ENCODE data around the gene CGNL1.

Gene CGNL1

GRCh38 chr15:57496594-57496945, 120.3 kb downstream of the CGNL1 start:
- no peak overlapping the region for H3K4me3 ChIP-seq (ENCODE audit: low read depth, low read length)
- TF ChIP-seq CTCF (conservative IDR thresholded peaks at IDR 0.05; ENCODE audit: low read depth, low read length), result no peak

GRCh38 chr15:57496946-57497869, 120.9 kb downstream of the CGNL1 start:
- no peak for TF ChIP-seq CTCF (conservative IDR thresholded peaks at IDR 0.05; ENCODE audit: low read depth, low read length)
- no peak overlapping the region for H3K4me3 ChIP-seq (ENCODE audit: low read depth, low read length)

More at GRCh38 chr15:57496594-57496945, 120.3 kb downstream of the CGNL1 start:
- DNase-seq (ENCODE audit: low read depth), result no peak

GRCh38 chr15:57500256-57500655, 124.0 kb downstream of the CGNL1 start:
- no peak overlapping the region for H3K4me3 ChIP-seq (ENCODE audit: low read depth, low read length)
- TF ChIP-seq CTCF (conservative IDR thresholded peaks at IDR 0.05; ENCODE audit: low read depth, low read length), result no peak
- DNase-seq (ENCODE audit: low read depth), result no peak

More at GRCh38 chr15:57496946-57497869, 120.9 kb downstream of the CGNL1 start:
- no peak for DNase-seq (ENCODE audit: low read depth)

- DNase-seq (ENCODE audit: low read depth), result peak; percentile 66
- no peak for TF ChIP-seq CTCF (conservative IDR thresholded peaks at IDR 0.05; ENCODE audit: low read depth, low read length)
- no peak overlapping the region for H3K4me3 ChIP-seq (ENCODE audit: low read depth, low read length)
Observed at GRCh38 chr15:57500979-57501576, 124.8 kb downstream of the CGNL1 start.

- TF ChIP-seq CTCF (conservative IDR thresholded peaks at IDR 0.05; ENCODE audit: low read depth, low read length), result no peak
- H3K4me3 ChIP-seq (ENCODE audit: low read depth, low read length), result no peak overlapping the region
- DNase-seq (ENCODE audit: low read depth), result peak; percentile 47
Observed at GRCh38 chr15:57502116-57502515, 125.8 kb downstream of the CGNL1 start.

- TF ChIP-seq CTCF (conservative IDR thresholded peaks at IDR 0.05; ENCODE audit: low read depth, low read length), result peak; percentile 46
- DNase-seq (ENCODE audit: low read depth), result no peak
- no peak overlapping the region for H3K4me3 ChIP-seq (ENCODE audit: low read depth, low read length)
Observed at GRCh38 chr15:57503051-57503702, 126.9 kb downstream of the CGNL1 start.
